ENCODE data around the gene KXD1.
"Not testable (repeated sequence)": the region's sequence is repeated elsewhere in the genome, so short reads cannot be mapped to it uniquely, and the experiment has no call there.

Gene KXD1

DNA sequence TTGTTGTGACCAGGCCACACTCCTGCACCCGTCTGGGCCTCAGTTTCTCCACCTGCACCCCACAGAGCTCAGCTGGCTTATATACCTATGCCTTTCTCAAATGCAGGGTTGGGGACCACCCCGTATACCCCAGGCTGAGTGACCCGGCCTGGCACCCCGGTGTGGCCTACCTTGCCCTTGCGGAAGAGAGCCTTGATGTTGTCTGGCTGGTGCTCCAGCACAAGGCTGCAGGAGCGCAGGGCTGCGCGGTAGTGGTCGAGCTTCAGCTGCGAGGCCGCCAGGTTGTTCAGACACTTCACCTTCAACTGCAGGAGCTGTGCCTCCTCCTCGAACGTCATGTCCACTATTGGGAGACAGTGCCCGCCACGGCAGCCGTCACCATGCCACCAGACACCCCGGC is 20.2 kb upstream of the KXD1 start:
- DNase-seq, result no peak

DNA sequence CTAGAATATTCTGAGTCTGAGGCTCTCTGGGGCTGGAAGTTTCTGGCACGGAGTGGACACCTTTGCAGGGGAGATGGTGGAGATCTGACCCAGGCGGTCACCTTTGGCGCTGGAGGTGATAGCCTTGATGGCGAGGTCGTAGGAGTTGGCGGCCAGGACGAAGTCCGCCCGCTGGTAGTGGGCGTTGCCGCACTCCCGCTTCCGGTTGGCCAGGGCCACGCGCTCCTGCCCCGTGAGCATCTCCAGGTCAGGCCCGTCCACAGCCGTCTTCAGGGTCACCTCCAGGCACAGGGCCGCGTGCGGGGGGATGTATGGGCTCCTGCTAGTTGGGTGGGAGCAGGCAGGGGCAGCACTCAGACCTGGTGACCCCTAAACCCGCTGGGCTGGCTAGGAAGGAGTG is 19.6 kb upstream of the KXD1 start:
- DNase-seq, result no peak

DNA sequence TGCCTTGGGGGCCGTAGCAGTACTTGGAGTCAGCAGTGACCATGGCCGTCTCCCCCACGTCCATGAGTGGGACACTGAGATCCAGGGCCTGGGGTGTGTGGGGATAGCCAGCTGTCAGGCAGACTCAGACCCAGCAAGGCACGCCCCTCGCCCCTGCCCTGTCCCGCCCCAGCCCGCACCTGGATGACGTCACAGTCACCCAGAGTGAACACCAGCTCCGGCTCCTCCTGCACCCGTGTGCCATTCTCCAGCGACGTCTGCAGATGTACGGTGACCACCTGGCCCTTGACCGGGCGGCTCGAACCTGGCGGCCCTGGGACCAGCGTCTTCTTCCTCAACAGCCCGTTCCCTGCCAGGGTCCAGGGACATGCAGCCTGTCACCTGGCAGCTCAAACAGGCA is 18.3 kb upstream of the KXD1 start:
- no peak for DNase-seq

DNA sequence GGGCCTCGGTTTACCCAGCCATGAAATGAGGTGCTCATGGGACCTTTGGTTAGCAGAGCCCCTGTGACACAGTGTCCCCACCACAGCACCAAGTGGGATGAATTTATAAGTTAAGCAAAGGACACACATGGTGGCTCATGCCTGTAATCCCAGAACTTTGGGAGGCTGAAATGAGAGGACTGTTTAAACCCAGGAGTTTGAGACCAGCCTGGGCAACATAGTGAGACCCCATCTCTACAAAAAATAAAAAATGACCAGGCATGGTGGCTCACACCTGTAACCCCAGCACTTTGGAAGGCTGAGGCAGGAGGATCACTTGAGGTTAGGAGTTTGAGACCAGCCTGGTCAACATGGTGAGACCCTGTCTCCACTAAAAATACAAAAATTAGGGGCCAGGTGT is 17.5 kb upstream of the KXD1 start:
- DNase-seq, result not testable (repeated sequence)

DNA sequence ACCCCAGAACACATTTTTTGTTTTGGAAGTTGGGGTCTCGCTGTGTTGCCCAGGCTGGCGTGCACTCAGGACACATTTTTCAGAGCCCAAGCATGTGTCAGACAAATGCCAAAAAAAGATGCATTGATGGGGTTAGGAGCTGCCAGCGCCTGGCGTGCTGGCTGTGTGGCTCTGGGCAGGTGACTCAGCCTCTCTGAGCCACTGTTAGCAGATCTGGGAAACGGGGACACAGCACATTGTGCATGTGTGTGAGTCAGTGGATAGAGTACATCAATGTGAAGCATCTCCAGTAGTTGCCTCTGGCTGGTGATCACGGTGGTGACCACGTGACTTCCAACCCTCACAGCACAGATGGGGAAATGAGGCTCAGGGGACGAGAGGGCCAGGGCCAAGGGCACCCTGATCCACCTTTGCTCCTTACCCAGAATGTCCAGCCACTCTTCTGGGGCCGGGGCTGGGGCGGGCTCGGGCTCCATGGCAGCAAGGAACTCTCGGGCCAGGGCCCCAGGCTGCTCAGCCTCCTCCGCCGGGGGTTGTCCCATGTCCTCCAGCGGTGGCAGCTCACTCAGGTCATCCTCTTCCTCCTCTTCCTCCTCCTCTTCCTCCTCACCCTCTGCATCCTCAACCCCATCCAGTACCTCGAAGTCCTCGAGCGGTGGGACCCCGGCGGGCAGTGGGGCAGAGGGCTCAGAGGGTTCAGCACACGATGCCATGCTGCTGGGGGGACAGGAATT is 16.2 kb upstream of the KXD1 start:
- no peak for DNase-seq

DNA sequence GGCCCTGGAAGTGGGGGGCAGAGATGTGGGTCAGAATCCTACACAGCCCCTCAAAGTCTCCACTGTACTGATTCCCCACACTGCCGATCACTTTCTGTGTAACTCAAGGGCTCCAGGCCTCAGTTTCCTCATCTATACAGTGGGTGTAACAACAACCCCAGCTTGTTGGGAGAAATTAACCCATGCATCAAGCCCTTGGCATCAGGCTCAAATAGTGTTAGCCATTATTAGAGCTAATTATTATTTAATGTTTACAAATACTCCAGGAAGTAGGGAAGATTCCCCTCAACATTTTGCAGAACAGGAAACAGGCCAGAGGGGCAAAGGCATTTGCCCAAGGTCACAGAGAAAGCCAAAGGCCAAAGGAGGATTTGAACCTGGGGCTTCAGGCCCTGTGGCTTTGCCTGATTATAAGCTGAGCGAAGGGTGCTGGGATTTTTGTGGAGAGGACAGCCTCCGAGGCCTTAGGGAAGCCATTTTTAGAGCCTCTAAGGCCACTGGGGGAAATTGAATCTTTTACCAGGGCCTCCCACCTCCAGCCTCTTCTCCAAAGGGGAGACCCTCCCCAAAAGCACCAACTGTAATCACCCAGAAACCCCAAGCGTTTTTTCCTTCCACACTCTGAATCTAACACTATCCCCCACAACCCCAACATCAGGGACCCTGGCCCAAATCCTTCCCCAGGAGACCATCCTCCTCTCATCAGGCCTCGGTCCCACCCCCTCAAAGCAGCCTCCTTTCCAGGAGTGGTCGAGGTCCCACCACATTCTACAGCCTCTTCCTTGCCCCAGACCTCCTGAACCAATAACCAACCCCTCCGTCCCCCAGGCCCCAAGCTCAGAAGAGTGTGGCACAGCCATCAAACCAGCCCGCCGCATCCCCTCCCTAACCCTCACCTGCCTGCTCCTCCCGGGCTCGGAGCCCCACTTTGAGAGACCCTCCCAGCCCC is 15.4 kb upstream of the KXD1 start:
- no peak for DNase-seq

DNA sequence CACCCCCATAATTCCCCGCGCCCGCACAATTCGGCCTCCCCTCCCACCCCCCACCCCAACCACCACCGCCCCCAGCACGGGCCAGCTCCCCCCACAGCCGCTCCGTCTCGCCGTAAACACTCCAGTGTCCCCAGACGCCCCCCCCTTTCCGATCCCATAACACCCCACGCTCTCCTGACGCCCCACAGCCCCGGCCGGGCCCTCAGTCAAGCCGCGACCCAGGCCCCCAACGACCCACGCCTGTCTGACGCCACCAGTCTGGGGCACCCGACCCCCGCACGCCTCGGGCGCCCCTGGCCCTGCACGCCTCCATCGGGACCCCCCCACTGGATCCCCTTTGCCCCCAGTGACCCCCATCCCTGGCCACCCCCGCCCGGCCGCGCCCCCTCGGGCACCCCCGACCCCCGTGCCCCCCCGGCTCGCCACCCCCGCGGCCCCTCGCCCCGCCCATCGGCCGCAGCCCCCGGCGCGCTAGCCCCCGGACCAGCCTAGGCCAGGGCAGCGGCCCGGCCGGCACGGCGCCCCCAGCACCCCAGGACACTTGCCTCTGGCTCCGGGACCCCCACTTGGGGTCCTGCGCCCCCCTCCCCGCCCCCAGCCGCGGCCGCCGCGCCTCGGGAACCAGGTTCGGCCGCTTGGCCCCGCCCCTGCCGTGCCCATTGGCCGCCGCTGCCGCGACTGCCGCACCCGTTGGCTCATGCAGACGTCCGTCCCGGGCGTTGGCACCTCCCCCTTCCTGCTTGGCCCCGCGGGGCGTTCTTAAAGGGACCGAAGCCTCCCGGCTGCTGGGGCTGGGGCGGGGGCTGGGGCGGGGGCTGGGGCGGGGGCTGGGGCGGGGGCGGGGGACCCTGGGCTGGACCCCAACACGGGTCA is 14.5 kb upstream of the KXD1 start, which contains the start of gene FKBP8:
TSS of gene FKBP8 (minus strand) at position 633 of the 873 bp plus-strand sequence. CDS start 1,603 bp downstream, outside the sequence.
- peak; percentile 69 to 96 (median 90) for DNase-seq

DNA sequence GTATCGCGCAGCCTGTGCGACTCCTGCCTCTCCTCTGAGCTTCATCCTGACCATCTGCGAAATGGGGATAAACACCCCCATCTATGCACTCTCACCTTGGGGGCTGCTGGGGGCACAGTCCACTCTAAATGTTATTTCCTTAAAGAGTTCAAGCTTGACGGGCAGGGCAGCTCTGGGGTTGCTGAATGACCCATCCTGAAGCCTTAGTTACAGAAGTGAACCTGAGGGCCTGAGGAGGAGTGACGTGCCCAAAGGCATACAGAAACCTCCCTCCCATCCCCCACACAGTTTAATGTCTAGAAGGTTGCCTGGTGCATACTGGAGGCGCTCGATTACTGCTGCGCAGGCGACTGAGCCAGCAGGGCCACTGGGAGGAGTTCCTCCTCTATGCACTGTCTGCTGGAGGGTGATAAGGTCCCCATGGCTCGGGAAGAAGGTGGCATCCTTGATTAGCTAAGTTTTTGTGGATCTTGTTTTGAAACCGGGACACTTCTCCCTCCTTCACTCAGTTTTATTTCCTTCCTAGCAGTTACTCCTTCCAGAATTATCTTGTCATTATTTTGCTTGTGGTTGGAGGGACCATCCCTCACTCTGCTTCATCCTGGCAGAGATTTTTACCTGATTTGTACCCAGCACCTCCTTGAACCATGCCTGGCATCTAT is 13.7 kb upstream of the KXD1 start:
- peak in 1 of 4 experiments; percentile 47 for DNase-seq

DNA sequence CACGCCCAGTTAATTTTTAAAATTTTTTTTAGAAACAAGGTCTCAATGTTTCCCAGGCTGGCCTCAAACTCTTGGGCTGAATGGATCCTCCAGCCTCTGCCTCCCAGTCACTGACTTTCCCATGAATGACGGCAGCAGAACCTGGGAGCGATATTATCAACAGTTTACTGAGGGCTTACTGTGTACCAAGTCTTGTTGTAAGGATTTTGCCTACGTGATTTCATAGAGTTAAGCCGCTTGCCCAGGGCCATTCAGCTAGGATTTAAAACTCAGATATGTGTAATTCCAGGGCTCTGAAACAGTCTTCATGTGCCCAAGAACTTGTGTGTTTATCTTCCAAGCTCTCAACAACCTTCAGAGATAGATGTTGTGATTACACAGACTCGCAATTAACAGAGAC is 6.0 kb upstream of the KXD1 start:
- no peak for DNase-seq

DNA sequence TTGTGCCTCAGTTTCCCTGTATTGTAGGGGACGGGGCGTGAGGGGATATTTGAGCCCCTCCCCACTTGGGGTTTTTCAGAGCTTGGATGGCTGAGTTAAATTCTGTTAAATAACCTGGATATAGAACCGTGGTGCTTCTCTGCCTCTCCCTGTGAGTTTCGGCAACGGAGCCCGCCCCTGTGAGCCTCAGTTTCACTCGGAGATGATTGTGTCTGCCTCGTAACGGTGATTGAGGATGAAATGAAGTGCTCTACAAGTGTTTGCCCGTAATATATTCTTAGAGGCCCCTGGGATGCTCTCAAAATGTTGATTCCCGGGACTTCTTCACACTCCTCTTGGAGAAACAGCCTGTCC is 509 bp downstream of the KXD1 start:
- DNase-seq, result no peak

DNA sequence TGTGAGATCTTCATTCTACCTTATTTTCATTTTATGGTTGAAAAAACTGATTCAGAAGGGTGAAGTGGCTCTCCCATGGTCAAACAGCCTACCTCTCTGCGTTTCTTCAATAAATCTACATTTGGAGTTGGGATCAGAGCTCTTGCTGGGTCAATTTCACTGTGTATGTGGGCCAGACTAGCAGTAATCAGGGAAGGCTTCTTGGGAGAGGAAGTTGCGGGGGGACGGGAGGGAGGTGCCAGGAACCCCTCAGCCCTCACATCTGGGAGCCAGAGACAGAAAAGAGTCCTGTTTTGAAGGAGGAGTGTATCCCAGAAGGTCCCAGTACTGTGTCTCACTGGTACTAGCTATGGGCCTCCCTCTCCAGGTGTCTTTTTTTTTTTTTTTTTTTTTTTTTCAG is 934 bp downstream of the KXD1 start:
- DNase-seq, result no peak

DNA sequence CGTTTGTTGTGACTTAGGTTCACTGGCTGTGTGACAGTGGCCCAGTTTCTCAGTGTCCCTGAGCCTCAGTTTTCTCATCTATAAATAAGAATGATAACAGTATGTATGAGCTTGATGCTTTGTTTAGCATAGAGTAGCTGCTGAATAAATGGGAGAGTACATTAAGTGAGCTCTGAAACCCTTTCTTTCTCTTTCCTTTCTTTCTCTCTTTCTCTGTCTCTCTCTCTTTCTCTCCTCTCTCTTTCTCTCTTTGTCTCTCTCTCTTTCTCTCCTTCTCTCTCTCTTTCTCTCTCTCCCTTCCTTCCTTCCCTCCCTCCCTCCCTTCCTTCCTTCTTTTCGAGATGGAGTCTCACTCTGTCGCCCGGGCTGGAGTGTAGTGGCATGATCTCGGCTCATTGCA is 2.0 kb downstream of the KXD1 start:
- DNase-seq, result no peak

DNA sequence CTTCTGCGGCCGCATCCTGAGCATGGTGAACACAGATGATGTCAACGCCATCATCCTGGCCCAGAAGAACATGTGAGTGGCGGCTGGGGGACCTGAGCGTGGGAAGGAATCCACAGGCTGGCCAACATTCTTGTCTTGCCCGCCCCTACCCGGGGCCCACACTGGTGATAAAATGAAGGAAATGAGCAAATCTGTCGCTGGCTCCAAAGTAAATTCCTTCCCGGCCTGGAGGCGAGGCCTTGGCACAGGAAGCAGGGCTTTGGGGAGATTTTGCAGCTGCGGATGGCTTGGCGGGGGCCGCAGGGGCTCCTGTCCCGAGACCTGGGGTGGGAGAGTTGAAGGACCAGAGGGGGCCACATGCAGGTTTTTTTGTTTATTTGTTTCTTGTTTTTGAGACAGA is 4.4 kb downstream of the KXD1 start:
- DNase-seq, result no peak

DNA sequence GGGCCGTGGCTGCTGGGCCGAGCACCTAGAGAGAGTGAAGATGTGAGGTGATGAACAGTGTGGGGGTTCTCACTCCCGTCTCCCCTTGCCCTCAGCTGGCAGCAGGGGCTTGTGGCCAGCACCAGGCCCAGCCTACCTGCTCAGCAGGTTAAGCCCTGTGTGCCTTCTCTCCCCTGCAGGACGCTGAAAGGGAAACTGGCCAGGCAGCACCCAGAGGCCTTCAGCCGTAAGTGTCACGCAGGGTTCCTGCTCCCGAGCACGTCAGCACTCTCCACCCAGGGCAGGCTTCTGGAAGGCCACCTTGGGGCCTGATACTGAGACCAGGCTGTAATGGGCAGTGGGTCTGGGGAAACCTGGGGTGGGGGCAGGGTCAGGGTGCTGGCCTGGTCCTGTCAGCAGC is 9.3 kb downstream of the KXD1 start:
- no peak for DNase-seq

DNA sequence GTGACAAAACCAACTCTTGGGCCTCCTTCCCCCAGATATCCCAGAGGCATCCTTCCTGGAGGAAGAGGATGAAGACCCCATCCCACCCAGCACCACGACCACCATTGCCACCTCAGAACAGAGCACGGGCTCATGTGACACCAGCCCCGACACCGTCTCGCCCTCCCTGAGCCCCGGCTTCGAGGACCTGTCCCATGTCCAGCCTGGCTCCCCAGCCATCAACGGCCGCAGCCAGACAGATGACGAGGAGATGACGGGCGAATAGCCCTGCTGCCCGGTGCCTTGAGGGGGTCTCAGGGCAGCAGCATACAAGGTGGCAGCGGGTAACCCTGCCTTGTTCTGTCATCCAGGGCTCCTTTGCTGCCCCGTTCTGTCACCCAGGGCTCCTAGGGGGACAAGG is 10.7 kb downstream of the KXD1 start:
- no peak for DNase-seq

DNA sequence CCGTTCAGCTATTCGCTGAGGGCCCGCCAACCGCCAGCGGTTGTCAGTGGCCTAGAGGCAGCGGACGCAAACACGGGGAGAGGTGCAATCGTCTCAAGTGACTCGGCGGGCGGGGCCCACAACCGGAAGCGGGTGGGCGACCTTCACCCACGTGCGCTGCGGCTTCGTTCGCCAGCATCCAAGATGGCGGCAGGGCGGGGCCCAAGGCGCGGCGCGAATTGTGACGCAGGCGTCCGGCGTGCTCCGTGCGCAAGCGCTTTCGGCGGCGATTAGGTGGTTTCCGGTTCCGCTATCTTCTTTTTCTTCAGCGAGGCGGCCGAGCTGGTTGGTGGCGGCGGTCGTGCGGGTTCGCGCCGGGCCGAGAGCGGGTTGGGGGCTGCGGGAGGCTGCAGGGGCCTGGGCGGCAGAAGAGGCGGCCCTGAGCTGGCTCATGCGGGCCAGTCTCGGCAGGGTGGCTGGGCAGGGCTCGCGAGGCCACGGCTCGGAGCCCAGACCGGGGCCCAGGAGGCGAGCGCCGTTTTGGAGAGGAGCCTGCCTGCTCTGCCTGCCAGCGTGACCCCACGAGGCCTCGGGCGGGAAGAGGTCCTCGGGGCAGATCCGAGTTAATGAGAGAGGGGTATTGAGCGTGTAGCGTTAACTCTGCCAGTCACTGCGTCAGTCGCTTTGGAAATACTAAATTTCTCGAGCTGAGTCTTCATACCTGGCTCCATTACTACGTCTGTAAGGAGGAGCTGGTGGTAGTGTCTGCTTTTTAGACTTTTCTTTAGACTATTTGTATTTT is 14.1 kb downstream of the KXD1 start, which contains the start of gene UBA52:
TSS of gene UBA52 (plus strand) at position 294 of the 781 bp plus-strand sequence. CDS start 1,444 bp downstream, outside the sequence.
- peak; percentile 96 to 98 (median 98) for DNase-seq

DNA sequence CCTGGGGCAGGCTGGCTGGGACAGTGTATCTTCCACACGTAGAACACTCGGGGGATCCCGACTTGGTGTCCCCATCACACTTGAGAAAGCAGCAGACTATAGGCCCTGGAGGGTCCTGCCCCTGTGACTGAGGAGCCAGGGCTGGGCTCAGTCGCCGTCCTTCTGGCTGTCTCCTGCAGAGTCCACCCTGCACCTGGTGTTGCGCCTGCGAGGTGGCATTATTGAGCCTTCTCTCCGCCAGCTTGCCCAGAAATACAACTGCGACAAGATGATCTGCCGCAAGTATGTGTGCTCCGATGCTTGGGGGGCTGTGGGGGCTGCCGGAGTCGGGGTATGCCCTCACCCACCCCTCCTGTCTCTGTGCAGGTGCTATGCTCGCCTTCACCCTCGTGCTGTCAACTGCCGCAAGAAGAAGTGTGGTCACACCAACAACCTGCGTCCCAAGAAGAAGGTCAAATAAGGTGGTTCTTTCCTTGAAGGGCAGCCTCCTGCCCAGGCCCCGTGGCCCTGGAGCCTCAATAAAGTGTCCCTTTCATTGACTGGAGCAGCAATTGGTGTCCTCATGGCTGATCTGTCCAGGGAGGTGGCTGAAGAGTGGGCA is 17.1 kb downstream of the KXD1 start:
- no peak for DNase-seq

DNA sequence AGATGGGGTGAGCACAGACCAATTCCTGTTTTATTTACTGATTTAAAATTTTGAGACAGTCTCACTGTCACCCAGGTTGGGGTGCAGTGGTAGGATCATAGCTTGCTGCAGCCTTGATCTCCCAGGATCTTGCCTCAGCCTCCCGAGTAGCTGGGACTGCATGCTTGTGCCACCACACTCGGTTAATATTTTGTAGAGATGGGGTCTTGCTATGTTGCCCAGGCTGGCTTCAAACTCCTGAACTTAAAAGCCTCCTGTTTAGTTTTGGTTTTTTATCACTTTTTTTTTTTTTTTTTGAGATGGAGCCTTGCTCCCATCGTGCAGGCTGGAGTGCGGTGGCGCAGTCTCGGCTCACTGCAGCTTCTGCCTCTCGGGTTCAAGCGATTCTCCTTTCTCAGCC is 18.7 kb downstream of the KXD1 start:
- no peak for DNase-seq

DNA sequence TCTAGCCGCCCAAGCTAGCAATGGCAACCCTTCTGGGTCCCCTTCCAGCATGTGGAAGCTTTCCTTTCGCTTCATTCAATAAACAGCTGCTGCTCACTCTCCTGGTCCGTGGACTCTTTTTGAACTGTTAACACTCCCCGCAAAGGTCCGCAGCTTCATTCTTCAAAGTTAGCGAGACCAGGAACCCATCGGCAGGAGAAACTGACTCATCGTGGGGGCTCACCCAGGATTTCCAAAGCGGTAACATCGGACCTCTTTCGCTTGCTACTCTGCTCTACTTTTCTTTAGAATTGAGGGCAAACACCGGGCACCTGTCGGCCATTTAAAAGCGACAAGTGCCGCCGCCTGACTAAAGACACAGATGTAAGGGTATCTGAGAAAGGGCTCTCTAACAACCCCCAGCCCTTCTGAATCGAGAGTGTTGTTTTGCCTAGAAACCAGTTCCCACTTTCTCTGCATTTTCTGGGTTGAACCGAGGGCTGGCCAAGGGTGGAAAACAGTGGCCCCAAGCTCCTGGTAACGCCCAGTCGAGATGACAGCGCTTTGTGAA is 19.8 kb downstream of the KXD1 start:
- DNase-seq, result no peak

DNA sequence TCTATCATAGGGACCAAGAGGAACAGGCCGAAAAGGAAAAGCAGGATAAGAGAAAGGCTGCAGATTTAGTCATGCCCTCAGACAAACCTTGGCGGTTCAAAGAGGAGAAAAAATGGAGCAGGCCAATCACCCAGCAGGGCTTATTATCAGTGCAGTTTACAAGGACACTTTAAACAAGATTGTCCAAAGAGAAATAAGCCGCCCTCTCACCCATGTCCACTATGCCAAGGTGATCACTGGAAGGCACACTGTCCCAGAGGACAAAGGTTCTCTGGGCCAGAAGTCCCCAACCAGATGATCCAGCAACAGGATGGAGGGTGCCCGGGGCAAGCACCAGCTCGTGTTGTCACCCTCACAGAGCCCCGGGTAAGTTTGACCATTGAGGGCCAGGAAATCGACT is 22.6 kb downstream of the KXD1 start:
- no peak for DNase-seq

DNA sequence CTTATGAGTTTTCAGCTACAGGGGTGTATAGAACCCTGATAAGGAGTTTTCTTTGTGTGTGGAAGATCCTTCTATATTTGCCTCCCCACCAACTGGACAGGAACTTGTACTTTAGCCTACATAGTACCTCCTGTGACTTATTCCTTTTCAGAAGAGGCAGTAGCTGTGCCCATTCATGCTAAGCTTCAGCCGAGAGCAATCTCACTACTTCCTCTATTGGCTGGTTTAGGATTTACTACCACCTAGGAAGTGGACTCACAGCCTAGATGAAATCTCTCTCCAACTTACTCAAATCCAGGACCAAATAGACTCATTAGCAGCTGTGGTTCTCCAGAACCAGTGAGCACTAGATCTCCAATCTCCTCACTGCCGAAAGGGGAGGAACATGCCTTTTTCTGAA is 28.6 kb downstream of the KXD1 start:
- DNase-seq, result no peak

All from activated naive CD4-positive, alpha-beta T cell (primary cell).